MCF 10A (cell line): ENCODE results near the gene FARSB. TPM values are rescaled to one million over a fixed set of nuclear protein-coding genes. Genes with fewer than 3 reads are reported as not detected.
A peak's percentile ranks its signal among the peaks of the same experiment; 100 is the strongest.

Experiments
- BruUV-seq: library from RNA; stranded (reverse); fragments of 400-500 nt; replicated peaks from 2 replicates; lab custom pipeline; 2021; lab: Mats Ljungman, UMichigan
- CTCF ChIA-PET: fragments of 300-600 bp; sonication (Branson Sonifier 250); formaldehyde crosslinking; extraction: SDS; loops from one replicate; lab custom pipeline; 2021; ENCODE audit warnings: antibody characterized with exemption, inconsistent platforms; lab: Yijun Ruan, JAX
- POLR2A ChIA-PET: fragments of 300-600, 350-650 bp; sonication (Branson Sonifier 250); formaldehyde crosslinking; extraction: SDS; loops from one replicate; lab custom pipeline; 2020; ENCODE audit warnings: antibody characterized with exemption, inconsistent platforms; lab: Yijun Ruan, JAX
- DNase-seq: peaks from one replicate; pipeline ENCODE4 v3.0.0-alpha.2; 2018; ENCODE audit not compliant: unreplicated experiment
- H3K27ac Mint-ChIP-seq: one replicate; pipeline ENCODE4 v1.8.0; 2022; ENCODE audit warnings: mild to moderate bottlenecking, low read depth, mixed read lengths; ENCODE audit not compliant: unreplicated experiment
- H3K27me3 Mint-ChIP-seq: one replicate; pipeline ENCODE4 v1.8.0; 2022; ENCODE audit warnings: mixed read lengths; ENCODE audit not compliant: insufficient read depth, unreplicated experiment
- H3K36me3 Mint-ChIP-seq: one replicate; pipeline ENCODE4 v1.8.0; 2022; ENCODE audit warnings: mild to moderate bottlenecking, moderate library complexity, mixed read lengths; ENCODE audit not compliant: insufficient read depth, unreplicated experiment
- H3K4me1 Mint-ChIP-seq: one replicate; pipeline ENCODE4 v1.8.0; 2022; ENCODE audit warnings: mixed read lengths; ENCODE audit not compliant: insufficient read depth, unreplicated experiment
- H3K4me3 Mint-ChIP-seq: one replicate; pipeline ENCODE4 v1.8.0; 2022; ENCODE audit warnings: mild to moderate bottlenecking, moderate library complexity, mixed read lengths; ENCODE audit not compliant: unreplicated experiment
- H3K9me3 Mint-ChIP-seq: one replicate; pipeline ENCODE4 v1.8.0; 2022; ENCODE audit warnings: mixed read lengths; ENCODE audit not compliant: unreplicated experiment
- intact Hi-C: fragments of 100-400 bp; cut with micrococcal nuclease; formaldehyde crosslinking; loops from 2 replicates; pipeline ENCODE4 v1.14.1; 2022
- total RNA-seq: library from RNA; stranded (reverse); gene quantifications from 2 replicates; pipeline ENCODE4 v1.2.3, GENCODE V29; 2022
- TF ChIP-seq, protein P1 (sequence below): fragments of 200-600 bp; IDR thresholded peaks from one replicate; pipeline ENCODE4 v1.8.0; 2022; ENCODE audit warnings: antibody characterized with exemption, mild to moderate bottlenecking; ENCODE audit not compliant: unreplicated experiment

FARSB gene
- total RNA-seq, 1 experiment from 2014 or later, result 70.3 TPM

DNA sequence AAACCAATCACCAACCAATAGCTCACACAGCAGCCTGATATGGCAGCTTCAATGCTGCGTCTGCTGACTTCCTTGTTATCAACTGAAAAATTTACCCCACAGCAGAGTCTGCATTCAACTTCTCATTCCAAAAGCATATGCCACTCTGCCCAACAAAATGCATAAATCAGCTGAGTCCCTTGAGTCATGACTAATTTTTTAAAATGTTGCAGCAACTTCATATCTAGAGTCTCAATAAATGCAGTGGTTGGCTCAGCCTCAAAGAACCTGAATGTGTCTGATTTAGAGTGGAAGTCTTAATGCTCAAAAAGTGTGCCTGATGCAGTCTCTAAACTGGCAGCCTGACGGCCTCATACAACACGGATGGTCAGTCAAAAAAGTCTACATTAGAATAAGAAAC, 46.5 kb downstream of the FARSB start:
- CTCF ChIA-PET, result interaction anchor here (1.8 kb wide), 1 partner anchor 292 kb away, joined by 4 read pairs; no protein-coding TSS in a partner anchor
- intact Hi-C loops, result no loop called here
- BruUV-seq, result no TSS peak
- H3K4me3 Mint-ChIP-seq, result no peak overlapping the region
- TF ChIP-seq, protein P1, sequence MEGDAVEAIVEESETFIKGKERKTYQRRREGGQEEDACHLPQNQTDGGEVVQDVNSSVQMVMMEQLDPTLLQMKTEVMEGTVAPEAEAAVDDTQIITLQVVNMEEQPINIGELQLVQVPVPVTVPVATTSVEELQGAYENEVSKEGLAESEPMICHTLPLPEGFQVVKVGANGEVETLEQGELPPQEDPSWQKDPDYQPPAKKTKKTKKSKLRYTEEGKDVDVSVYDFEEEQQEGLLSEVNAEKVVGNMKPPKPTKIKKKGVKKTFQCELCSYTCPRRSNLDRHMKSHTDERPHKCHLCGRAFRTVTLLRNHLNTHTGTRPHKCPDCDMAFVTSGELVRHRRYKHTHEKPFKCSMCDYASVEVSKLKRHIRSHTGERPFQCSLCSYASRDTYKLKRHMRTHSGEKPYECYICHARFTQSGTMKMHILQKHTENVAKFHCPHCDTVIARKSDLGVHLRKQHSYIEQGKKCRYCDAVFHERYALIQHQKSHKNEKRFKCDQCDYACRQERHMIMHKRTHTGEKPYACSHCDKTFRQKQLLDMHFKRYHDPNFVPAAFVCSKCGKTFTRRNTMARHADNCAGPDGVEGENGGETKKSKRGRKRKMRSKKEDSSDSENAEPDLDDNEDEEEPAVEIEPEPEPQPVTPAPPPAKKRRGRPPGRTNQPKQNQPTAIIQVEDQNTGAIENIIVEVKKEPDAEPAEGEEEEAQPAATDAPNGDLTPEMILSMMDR, result no peak
- H3K4me1 Mint-ChIP-seq, result peaks cover 4% of the 10 kb centered on the region
- POLR2A ChIA-PET, result interaction anchor here (1.2 kb wide), 1 partner anchor 55 kb away, joined by 3 read pairs; no protein-coding TSS in a partner anchor
- H3K27ac Mint-ChIP-seq, result no peak overlapping the region
- no peaks in the 10 kb centered on the region for H3K9me3 Mint-ChIP-seq
- H3K36me3 Mint-ChIP-seq, result peaks cover 68% of the 10 kb centered on the region
- DNase-seq, result peak; percentile 4
- no peaks in the 10 kb centered on the region for H3K27me3 Mint-ChIP-seq

DNA sequence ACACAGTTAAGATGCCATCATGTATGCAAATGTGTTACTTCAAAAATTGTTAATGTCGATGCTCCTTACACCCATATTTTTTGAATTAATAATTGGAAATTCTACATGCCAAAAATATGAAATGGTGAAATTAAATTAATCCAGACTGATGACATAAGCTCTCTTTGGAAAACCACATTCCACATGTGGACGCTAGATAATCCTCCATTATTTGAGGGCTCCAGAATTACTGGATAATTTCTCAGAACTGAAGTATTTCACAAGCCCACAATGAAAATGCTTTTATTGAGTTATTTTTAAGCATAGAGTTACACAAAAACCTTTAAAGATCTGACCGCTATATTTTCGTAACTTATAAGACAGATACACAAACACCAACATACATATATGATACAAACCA, 47.8 kb downstream of the FARSB start:
- no peak overlapping the region for H3K4me3 Mint-ChIP-seq
- DNase-seq, result no peak
- no TSS peak for BruUV-seq
- H3K27me3 Mint-ChIP-seq, result no peaks in the 10 kb centered on the region
- ChIA-PET CTCF (interaction anchor here (1.8 kb wide), 1 partner anchor 290 kb away, joined by 4 read pairs; no protein-coding TSS in a partner anchor), POLR2A (interaction anchor here (1.1 kb wide), 1 partner anchor 9 kb away, joined by 3 read pairs; no protein-coding TSS in a partner anchor)
- no peak overlapping the region for H3K27ac Mint-ChIP-seq
- intact Hi-C loops, result no loop called here
- TF ChIP-seq, protein P1, result no peak
- peaks cover 4% of the 10 kb centered on the region for H3K4me1 Mint-ChIP-seq
- no peaks in the 10 kb centered on the region for H3K9me3 Mint-ChIP-seq
- H3K36me3 Mint-ChIP-seq, result peaks cover 63% of the 10 kb centered on the region

DNA sequence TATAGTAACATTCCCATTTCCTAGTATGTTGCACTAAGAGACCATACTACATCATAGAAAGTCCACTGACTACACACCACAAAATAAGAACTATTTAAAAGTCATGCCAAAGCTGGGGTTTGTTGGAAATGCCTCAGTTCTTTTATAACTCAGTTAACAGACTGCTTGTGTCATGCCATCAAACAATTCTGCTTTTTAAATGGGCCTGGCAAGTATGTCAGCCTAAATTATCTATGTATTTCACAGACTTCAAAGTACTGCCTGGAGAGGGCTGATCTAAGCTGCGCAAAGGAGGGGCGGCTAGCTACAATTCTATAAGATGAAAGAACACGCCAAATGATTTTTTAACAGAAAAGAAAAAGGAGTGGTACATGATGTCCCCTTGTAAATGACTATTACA, 49.6 kb downstream of the FARSB start:
- DNase-seq, result no peak
- Mint-ChIP-seq H3K27me3 (no peaks in the 10 kb centered on the region), H3K4me3 (no peak overlapping the region), H3K27ac (no peak overlapping the region), H3K36me3 (peaks cover 68% of the 10 kb centered on the region), H3K4me1 (peaks cover 4% of the 10 kb centered on the region), H3K9me3 (no peaks in the 10 kb centered on the region)
- CTCF ChIA-PET, result interaction anchor here (0.5 to 1.2 kb wide), 3 partner anchors 11 to 585 kb away, joined by 3 to 6 read pairs (median 4); no protein-coding TSS in a partner anchor
- TF ChIP-seq, protein P1, result no peak
- intact Hi-C loops, result no loop called here
- POLR2A ChIA-PET, result interaction anchor here (1.0 kb wide), 1 partner anchor 289 kb away, joined by 3 read pairs; no protein-coding TSS in a partner anchor
- no TSS peak for BruUV-seq

DNA sequence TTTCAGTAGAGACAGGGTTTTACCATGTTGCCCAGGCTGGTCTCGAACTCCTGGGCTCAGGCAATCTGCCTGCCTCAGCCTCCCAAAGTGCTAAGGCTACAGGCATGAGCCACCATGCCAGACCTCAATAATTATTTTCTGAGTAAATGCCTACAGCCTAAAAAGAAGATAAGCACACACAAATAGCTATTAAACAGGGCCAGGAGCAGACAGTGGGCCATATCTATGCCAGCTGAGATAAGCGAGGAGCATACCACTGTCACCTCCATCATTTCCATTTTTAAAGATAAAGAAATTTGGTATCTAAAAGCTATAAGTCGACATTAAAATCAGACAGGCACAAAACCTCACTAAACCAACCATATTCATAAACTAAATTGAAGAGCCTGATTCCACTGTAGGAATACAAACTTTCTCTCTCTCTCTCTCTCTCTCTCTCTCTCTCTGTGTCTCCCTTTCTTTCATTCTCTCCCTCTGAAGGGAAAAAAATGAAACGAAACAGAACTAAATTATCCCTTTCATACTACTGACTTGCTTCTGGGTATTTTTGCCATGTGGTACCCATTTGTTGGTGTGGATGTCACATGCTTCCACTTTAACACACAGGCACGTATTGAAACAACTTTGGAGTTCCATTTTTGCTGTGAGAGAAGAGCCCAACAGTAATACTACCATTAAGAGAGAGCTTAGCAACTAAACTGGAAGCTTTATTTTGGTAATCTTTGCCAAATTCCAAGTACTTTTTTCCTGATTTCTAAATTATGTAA, 51.0 kb downstream of the FARSB start:
- Mint-ChIP-seq H3K4me1 (peaks cover 4% of the 10 kb centered on the region), H3K27me3 (no peaks in the 10 kb centered on the region), H3K27ac (peak overlapping the region; percentile 55), H3K9me3 (no peaks in the 10 kb centered on the region), H3K4me3 (no peak overlapping the region), H3K36me3 (peaks cover 67% of the 10 kb centered on the region)
- no peak for DNase-seq
- intact Hi-C loops, result no loop called here
- CTCF ChIA-PET, result interaction anchor here (0.6 to 1.2 kb wide), 5 partner anchors 15 to 580 kb away, joined by 3 to 4 read pairs (median 3); no protein-coding TSS in a partner anchor
- TF ChIP-seq, protein P1, result no peak
- BruUV-seq, result no TSS peak
- POLR2A ChIA-PET, result interaction anchor here (0.6 to 1.5 kb wide), 4 partner anchors 11 to 1210 kb away, joined by 4 to 6 read pairs (median 4); no protein-coding TSS in a partner anchor
